GM21619 (cell line): ENCODE data around the gene FMO3.

Experiments used
- ATAC-seq: cut with Tn5 transposase; IDR thresholded peaks from one replicate; pipeline ENCODE4 v1.9.1; 2021; ENCODE audit not compliant: unreplicated experiment

Gene FMO3

DNA sequence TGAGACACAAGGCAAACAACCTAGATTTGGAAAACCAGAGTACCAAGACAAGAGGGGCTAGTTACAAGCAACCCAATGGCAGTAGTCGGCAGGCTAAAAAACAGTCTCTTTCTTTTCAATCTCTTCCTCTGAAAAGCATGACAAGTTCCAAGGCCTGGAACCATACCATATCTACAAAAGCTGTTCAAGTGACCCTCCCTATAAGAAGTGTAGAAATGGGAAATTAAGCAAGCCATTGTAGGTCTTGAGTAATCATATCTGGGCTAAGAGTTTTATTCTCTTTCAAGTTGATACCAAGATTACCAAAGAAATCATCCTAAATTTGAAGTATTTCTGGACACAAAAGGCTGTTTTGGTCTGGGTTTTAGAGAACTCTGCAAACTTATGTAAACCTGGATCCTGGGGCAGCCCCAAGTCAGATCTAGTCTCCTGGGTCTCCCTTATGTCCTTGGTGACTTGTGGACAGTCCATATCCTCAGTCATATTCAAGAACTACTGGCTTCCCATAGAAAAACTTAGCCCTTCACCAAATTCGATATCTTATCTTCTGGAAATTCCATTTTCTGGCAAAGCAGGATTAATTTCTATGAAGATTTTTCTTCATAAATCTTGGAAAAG lies 24.7 kb downstream of the FMO3 start:
- ATAC-seq, result no peak

DNA sequence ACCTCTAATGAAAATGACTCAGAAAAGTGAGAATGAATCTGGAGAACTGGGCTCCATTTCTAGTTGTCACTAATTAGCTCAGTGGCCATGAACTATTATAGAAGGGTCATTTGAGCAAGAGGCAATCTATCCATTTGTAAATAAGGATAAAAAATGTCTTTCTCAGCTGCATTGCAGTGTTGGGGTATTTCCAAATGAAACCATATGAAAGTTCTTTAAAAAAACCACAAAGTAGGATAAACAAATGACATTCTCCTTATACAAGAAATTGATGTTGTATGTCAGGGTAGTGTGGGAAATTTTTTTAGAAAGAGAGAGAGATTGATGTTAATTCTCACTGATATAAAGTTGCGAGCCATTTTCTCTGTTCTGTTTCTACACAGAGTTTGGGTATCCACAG lies 26.0 kb downstream of the FMO3 start:
- no peak for ATAC-seq

GRCh38 chr1:171117085-171117484 lies 26.4 kb downstream of the FMO3 start:
- no peak for ATAC-seq

- ATAC-seq, result no peak
These were observed 28.9 kb downstream of the FMO3 start for GRCh38 chr1:171119648-171120047.

- no peak for ATAC-seq
These were observed 31.6 kb downstream of the FMO3 start for GRCh38 chr1:171122299-171122698.

DNA sequence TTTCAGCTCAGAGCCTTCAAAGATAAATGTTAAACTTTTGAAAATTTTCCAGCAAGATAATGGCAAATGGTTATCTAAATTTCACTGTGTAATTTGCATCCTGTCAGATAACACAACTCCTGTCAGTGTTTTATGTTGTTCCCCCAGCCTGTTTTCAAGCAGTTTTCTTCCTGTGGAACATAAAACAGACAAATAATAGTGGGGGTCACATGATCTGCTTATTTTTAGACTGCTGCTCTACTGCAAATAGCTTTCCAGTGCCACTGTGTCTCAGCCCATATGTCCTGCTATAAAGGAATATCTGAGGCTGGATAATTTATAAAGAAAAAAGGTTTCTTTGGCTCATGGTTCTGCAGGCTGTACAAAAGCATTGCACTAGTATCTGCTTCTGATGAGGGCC lies 32.2 kb downstream of the FMO3 start:
- no peak for ATAC-seq

- no peak for ATAC-seq
These were observed 35.8 kb downstream of the FMO3 start for GRCh38 chr1:171126504-171126903.

GRCh38 chr1:171127099-171127498 lies 36.4 kb downstream of the FMO3 start:
- no peak for ATAC-seq

DNA sequence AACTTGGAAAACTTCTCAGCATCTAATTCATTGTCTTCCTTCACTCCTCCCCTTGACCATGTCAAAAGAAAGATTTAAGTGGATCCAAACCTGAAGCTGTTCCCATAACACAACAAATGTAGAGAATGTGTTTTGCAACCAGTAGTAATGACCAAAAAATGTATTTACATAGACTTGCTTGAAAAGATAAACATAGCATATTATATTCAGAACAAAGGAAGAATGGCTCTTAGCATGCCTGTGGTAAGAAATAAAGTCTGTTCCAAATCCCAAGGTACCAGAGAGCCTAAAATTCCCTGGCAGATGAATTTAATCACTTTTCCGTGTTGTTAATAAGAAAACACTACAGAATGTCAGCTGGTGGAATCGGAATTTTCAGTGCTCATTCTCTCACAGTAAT lies 36.8 kb downstream of the FMO3 start:
- ATAC-seq, result no peak

DNA sequence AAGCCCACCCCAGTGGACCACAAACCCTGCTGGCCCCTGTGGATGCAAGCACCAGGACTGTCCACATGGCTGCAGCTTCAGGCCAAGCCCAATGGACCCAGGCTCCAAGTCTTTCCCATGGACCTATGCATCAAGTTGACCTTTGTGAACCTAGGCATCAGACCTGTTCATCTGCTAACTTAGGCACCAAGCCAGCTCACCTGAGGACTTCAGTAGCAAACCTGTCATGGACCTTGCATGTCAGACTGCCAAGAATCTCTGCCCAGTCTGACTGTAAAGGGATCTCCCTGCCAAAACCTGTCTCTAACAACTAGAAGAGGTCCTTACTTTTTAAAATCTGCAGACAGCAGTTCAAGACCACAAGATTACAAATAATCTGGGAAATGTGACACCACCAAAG lies 37.8 kb downstream of the FMO3 start:
- no peak for ATAC-seq

DNA sequence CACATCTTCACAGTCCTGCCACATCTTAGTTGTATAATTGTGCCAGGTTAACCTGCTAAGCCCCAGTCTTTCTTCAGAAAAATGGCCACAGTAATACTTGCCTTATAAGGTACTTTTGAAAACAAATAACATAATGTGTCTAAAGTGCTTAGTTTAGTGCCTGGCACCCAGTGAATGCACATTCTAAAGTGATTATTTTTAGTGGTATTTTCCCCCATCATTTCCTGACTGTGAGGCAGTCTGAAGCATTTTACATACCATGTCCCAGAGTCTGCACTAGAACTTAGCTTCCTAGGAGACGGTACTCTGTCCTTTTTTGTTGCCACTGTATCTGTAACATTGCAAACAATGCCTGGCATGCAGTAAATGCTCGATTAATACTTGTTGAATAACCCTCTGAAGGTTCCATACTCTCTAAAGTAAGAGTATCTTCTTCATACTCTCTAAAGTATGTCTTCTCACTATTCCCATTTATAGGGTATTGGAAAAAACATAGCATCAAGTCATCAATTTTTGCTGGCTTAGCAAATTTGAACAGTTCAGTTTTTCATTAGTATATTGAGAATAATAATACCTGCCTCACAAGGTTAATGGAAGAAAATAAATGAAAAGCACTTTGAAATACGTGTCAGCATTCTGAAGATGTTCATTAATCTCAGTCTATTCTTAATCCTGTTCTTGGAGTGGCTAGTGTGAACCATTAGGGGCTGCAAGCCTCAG lies 43.7 kb downstream of the FMO3 start:
- ATAC-seq, result no peak

DNA sequence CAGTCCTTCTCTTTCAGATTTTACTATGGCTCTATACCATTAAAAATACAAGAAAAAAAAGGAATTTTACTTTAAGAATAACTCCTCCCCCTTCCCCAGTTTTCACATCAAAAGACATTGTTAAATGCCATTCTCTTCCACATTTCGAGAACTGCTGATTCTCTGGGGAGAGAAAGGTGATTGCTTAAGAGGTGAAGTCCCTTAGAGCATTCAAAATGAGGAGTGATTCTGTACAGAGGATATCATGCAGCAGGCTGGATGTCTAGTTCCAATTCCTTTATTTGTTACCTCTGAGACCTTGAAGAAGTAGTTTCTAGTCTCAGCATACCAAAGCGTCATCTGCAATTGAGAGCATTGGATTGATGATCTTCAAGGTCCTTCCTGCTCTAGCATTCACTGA lies 46.9 kb downstream of the FMO3 start:
- no peak for ATAC-seq

DNA sequence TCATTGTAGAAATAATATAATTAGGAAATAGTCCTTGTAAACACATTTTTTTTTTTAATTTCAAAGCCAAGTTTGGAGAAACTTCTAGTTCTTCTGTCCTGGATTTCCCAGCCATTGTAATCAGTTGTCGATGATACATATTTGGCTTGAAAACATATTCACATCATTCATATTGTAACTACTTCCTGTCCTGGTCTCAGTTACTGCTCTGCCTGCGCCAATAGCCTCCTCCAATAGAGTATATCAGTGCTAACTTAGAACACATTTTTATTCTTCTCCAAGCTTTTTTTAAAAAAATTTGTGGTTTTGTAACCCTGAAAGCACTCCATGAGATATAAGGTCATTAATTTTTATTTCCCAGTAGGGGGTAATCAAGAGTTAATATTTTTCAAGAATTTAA lies 48.3 kb downstream of the FMO3 start:
- ATAC-seq, result no peak

DNA sequence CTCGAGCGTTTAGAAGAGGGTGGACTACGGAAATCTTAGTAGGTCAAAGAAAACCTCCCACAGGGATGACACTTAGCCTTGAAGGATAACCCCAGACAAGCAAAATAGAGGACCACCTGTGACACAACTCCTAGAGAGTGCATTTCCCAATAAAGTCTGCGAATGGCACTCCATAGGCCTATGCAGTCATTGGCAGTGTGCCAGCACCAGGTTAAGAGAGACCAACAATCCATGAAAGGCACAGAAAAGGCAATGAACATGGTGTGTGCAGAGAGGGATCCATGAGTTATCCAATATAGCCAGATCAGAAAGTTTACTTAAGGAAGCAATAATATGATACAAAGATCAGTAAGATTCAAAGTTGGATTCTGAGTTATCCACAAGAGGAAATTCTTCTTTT lies 49.2 kb downstream of the FMO3 start:
- ATAC-seq, result no peak

GRCh38 chr1:171140401-171140800 lies 49.7 kb downstream of the FMO3 start:
- no peak for ATAC-seq

DNA sequence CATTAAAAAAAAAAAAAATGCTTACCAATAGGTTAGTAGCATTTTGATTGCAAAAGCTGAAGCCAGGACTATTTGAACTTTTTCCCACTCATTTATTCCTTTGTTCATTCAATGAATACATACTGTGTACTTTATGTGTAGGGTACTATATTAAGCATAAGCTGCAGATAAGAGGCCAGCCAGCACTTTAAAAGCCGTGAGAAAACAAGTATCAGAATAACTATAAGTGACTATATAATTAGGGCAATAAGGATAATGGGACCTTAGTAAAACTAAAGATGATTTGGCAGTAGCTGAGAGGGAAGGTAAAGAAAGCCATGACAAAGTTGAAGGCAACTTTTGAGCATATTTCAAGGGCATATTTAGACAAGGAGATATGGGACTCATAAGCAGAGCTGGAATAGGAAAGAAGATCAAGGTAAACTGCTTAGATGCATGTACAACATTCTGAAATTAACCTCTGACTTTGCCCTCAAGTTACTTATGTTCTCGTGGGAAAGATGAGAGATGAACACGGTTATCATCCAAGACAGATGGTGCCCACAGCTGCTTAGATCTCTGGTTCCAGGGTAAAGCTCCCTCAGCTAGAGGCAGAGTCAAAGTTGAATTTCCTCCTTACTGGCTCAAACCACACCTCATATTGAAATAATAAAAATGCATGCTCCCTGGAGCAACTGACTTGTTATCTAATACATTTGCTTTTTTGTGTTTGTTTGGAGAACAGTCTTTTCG lies 50.4 kb downstream of the FMO3 start:
- no peak for ATAC-seq

GRCh38 chr1:171141688-171142415 lies 51.1 kb downstream of the FMO3 start:
- no peak for ATAC-seq

GRCh38 chr1:171142416-171143385 lies 52.0 kb downstream of the FMO3 start:
- ATAC-seq, result no peak

- ATAC-seq, result no peak
These were observed 59.5 kb downstream of the FMO3 start for GRCh38 chr1:171150156-171150555.

DNA sequence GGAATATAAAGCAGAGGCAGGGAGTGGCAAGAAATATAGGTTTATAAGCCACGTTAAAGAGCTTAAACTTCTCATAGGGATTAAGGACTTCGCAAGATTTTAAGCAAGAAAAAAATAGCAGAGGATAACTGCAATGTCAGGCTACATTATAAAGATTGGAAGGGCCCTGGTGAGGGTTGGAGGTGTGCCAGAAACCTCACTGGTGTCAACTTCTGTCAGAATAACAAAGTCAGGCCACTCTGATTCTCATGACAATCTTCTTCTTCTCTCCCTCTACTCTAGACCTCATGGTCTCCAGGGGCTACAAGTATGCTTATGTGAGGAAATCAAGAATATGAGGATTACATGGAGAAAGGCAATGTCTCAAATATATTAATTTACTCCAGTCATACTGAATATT lies 61.8 kb downstream of the FMO3 start:
- ATAC-seq, result no peak
